Measurements from ENCODE around the gene RBSN. TPM values are rescaled to one million over a fixed set of nuclear protein-coding genes. Genes with fewer than 3 reads are reported as not detected.

Gene RBSN
- total and polyA plus RNA-seq, 3 donors from 2014 or later = 19.6 to 44.8 (median 41.7) TPM

DNA sequence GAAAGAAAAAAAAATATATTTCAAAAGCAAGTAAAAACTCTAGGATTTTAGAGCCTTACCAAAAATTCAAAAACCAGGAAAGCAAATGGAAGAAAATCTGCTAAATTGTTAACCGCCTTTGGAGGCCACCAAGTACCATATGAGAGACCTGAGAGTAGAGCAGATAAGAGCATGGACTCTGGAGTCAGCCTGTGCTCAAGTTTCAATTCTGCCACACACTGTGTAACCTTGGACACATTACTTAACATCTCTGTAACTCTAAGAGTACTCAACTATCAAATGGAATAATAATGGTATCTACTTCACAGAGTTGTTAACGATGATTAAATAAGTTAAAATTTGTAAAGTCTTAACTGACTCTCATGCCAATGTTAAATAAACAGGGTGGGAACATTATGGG, 12.7 kb downstream of the RBSN start:
- WGBS, 2 donors = 75 to 85% methylated on average over 2 of the region's 2 CpGs
- no peak overlapping the region for H3K27ac ChIP-seq

DNA sequence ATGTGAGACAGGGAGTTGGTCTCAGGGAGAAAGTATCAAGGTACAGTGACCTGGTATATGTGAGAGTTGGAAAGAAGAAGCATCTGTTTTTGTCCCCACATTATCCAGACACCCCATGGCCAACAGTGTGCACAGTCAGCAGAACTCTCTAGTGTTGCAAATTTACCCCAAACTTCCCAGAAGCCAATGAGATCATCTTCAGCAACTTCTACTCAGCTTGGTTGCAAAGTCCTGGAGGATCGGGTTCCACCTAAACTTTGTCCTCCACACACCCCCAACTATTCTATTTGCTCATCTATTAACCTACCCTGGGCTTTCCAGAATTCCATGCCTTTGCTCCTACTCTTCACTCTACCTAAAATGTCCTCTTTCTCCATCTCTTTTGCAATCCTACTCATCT, 15.7 kb downstream of the RBSN start:
- no peak overlapping the region for H3K27ac ChIP-seq
- no peaks in the 10 kb centered on the region for H3K36me3 ChIP-seq (ENCODE audit: low read depth, missing control alignments)
- WGBS, 2 donors = 92 to 96% methylated on average over 1 of the region's 1 CpG
- DNase-seq = no peak
- H3K9me3 ChIP-seq = no peaks in the 10 kb centered on the region
- H3K4me3 ChIP-seq = no peak overlapping the region
- no peaks in the 10 kb centered on the region for H3K4me1 ChIP-seq
- no peaks in the 10 kb centered on the region for H3K27me3 ChIP-seq
- no peak for TF ChIP-seq POLR2A (IDR thresholded peaks at IDR 0.05)
- TF ChIP-seq, protein P1, sequence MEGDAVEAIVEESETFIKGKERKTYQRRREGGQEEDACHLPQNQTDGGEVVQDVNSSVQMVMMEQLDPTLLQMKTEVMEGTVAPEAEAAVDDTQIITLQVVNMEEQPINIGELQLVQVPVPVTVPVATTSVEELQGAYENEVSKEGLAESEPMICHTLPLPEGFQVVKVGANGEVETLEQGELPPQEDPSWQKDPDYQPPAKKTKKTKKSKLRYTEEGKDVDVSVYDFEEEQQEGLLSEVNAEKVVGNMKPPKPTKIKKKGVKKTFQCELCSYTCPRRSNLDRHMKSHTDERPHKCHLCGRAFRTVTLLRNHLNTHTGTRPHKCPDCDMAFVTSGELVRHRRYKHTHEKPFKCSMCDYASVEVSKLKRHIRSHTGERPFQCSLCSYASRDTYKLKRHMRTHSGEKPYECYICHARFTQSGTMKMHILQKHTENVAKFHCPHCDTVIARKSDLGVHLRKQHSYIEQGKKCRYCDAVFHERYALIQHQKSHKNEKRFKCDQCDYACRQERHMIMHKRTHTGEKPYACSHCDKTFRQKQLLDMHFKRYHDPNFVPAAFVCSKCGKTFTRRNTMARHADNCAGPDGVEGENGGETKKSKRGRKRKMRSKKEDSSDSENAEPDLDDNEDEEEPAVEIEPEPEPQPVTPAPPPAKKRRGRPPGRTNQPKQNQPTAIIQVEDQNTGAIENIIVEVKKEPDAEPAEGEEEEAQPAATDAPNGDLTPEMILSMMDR (IDR thresholded peaks at IDR 0.05) = no peak
- intact Hi-C loops (cut with DNase I; ENCODE audit: low total_unique reads) = no loop called here

More for the DNA sequence above, 12.7 kb downstream of the RBSN start:
- no peaks in the 10 kb centered on the region for H3K4me1 ChIP-seq
- H3K9me3 ChIP-seq = no peaks in the 10 kb centered on the region
- H3K27me3 ChIP-seq = no peaks in the 10 kb centered on the region
- H3K4me3 ChIP-seq = no peak overlapping the region
- intact Hi-C loops (cut with DNase I; ENCODE audit: low total_unique reads) = no loop called here
- no peak for TF ChIP-seq POLR2A (IDR thresholded peaks at IDR 0.05)
- TF ChIP-seq, protein P1 (IDR thresholded peaks at IDR 0.05) = no peak
- no peak for DNase-seq
- H3K36me3 ChIP-seq (ENCODE audit: low read depth, missing control alignments) = no peaks in the 10 kb centered on the region

DNA sequence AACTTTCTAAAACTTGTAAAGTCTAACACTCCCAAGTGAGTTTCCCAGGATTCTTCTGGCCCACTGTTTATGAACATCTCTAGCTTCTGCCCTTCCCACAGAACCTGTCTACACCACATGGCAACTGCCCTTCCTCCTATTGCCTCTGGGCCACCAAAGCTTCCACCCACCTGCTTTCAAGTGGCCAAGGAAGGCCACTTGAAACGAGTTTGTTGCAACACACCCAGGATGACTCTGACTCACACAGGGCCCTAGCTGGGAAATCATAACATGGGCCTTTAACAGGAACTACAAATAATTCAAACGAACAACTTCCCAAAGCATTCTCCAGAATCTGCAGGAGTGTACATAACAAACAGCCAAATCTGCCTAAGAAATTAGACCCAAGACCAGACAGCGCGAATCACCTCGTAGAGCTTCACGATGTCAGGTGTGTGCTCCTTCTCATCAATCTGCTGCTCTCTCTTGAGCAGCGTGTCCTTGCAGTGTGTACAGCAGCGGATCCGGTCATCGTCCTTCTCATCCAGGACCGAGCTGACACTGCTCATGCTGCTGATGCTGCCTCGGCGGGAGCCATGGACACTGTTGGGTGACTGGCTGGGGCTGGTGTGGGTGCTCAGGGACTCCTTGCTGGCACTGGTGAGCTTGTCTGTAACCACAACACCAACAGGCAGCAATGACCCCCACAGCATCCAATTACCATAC, 16.8 kb downstream of the RBSN start:
- H3K9me3 ChIP-seq = no peaks in the 10 kb centered on the region
- no peak overlapping the region for H3K4me3 ChIP-seq
- TF ChIP-seq, protein P1 (IDR thresholded peaks at IDR 0.05) = no peak
- no peak for TF ChIP-seq POLR2A (IDR thresholded peaks at IDR 0.05)
- no peaks in the 10 kb centered on the region for H3K4me1 ChIP-seq
- no peaks in the 10 kb centered on the region for H3K27me3 ChIP-seq
- DNase-seq = no peak
- 94 to 96% methylated on average over 11 to 13 of the region's 13 CpGs for WGBS, 2 donors
- intact Hi-C loops (cut with DNase I; ENCODE audit: low total_unique reads) = no loop called here
- H3K36me3 ChIP-seq (ENCODE audit: low read depth, missing control alignments) = peaks cover 3% of the 10 kb centered on the region
- H3K27ac ChIP-seq = no peak overlapping the region

- H3K4me3 ChIP-seq = no peak overlapping the region
- no peaks in the 10 kb centered on the region for H3K4me1 ChIP-seq
- WGBS, 2 donors = 86 to 90% methylated on average over 3 of the region's 3 CpGs
- no peak for DNase-seq
- TF ChIP-seq, protein P1 (IDR thresholded peaks at IDR 0.05) = no peak
- no peak for TF ChIP-seq POLR2A (IDR thresholded peaks at IDR 0.05)
- intact Hi-C loops (cut with DNase I; ENCODE audit: low total_unique reads) = no loop called here
- no peaks in the 10 kb centered on the region for H3K27me3 ChIP-seq
- no peak overlapping the region for H3K27ac ChIP-seq
- H3K36me3 ChIP-seq (ENCODE audit: low read depth, missing control alignments) = peaks cover 3% of the 10 kb centered on the region
- no peaks in the 10 kb centered on the region for H3K9me3 ChIP-seq
These were observed 19.9 kb downstream of the RBSN start for GRCh38 chr3:15079091-15079490.

DNA sequence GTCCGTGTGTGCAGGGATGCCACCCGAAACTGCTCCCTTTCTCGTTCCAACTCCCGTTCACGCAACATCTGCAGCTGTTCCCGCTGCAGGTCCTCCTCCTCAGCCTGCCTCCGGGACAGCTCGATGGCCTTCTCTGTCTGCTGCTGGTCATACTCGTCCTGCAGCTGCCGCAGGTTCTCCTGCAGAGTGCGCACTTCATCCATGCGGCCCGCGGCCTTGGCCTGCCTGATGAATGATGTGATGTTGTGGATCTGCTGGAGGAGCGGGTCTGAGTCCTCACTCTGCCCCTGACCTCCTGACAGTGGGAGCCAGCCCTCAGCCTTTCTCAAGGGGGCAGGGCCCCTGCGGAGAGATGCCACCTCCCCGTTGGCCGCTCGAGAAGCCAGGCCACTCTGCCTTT, 24.4 kb downstream of the RBSN start:
- no peaks in the 10 kb centered on the region for H3K4me1 ChIP-seq
- DNase-seq = no peak
- H3K9me3 ChIP-seq = no peaks in the 10 kb centered on the region
- H3K36me3 ChIP-seq (ENCODE audit: low read depth, missing control alignments) = peaks cover 3% of the 10 kb centered on the region
- intact Hi-C loops (cut with DNase I; ENCODE audit: low total_unique reads) = no loop called here
- H3K27ac ChIP-seq = no peak overlapping the region
- no peak overlapping the region for H3K4me3 ChIP-seq
- TF ChIP-seq, protein P1 (IDR thresholded peaks at IDR 0.05) = no peak
- no peak for TF ChIP-seq POLR2A (IDR thresholded peaks at IDR 0.05)
- 92 to 93% methylated on average over 16 to 19 of the region's 19 CpGs for WGBS, 2 donors
- no peaks in the 10 kb centered on the region for H3K27me3 ChIP-seq

Data from testis (tissue), 3 donors.